NK-92 (cell line): ENCODE results near the gene MPEG1.

Experiments
- DNase-seq: peaks from one replicate; lab custom pipeline; 2025; ENCODE audit not compliant: unreplicated experiment; lab: John Stamatoyannopoulos, UW

Gene MPEG1

GRCh38 chr11:59171508-59172322, 41.0 kb downstream of the MPEG1 start, which contains the start of gene DTX4:
Gene DTX4, plus strand, starts transcription at chr11:59172132. Its CDS starts 464 bp downstream, at chr11:59172596.
- DNase-seq, result no peak

- DNase-seq, result no peak
Measured at GRCh38 chr11:59164028-59164427, 48.7 kb downstream of the MPEG1 start.
